ENCODE data around the gene CIPC. TPM values are rescaled to one million over a fixed set of nuclear protein-coding genes. Genes with fewer than 3 reads are reported as not detected.

CIPC gene
- 10.3 and 11.5 TPM in 2 replicates for total RNA-seq

- no peaks in the 10 kb centered on the region for H3K9me3 Mint-ChIP-seq
- peak; percentile 99 for DNase-seq (ENCODE audit: low spot score)
- peaks cover 2% of the 10 kb centered on the region for H3K36me3 Mint-ChIP-seq (ENCODE audit: low read depth)
- H3K27ac Mint-ChIP-seq, result peak within 1 kb of the TSS; percentile 97
- intact Hi-C loops (cut with micrococcal nuclease), result loop anchor here (1.0 to 5.0 kb wide), 14 partner anchors 27 to 610 kb away; partner anchors contain the start of genes ALKBH1, ANGEL1, IRF2BPL and POMT2
- H3K4me1 Mint-ChIP-seq (ENCODE audit: low read depth), result peaks cover 40% of the 10 kb centered on the region
- H3K4me3 Mint-ChIP-seq, result peak within 1 kb of the TSS; percentile 96
- peaks cover 4% of the 10 kb centered on the region for H3K27me3 Mint-ChIP-seq (ENCODE audit: insufficient read depth)
Observed at GRCh38 chr14:77097700-77098528, at the start of gene CIPC. Gene CIPC (plus strand): TSS chr14:77098258. CDS start chr14:77105709, 7,451 bp downstream.

- no peaks in the 10 kb centered on the region for H3K9me3 Mint-ChIP-seq
- peaks cover 2% of the 10 kb centered on the region for H3K27me3 Mint-ChIP-seq (ENCODE audit: insufficient read depth)
- H3K4me3 Mint-ChIP-seq, result no peak overlapping the region
- intact Hi-C loops (cut with micrococcal nuclease), result no loop called here
- peaks cover 26% of the 10 kb centered on the region for H3K4me1 Mint-ChIP-seq (ENCODE audit: low read depth)
- DNase-seq (ENCODE audit: low spot score), result no peak
- no peaks in the 10 kb centered on the region for H3K36me3 Mint-ChIP-seq (ENCODE audit: low read depth)
- no peak overlapping the region for H3K27ac Mint-ChIP-seq
Observed at GRCh38 chr14:77051116-77051515, 46.9 kb upstream of the CIPC start.

GRCh38 chr14:77052281-77053044 is 45.6 kb upstream of the CIPC start:
- Mint-ChIP-seq H3K9me3 (no peaks in the 10 kb centered on the region), H3K27ac (no peak overlapping the region), H3K4me3 (no peak overlapping the region), H3K4me1 (ENCODE audit: low read depth) (peaks cover 19% of the 10 kb centered on the region), H3K36me3 (ENCODE audit: low read depth) (no peaks in the 10 kb centered on the region), H3K27me3 (ENCODE audit: insufficient read depth) (peaks cover 2% of the 10 kb centered on the region)
- DNase-seq (ENCODE audit: low spot score), result no peak
- intact Hi-C loops (cut with micrococcal nuclease), result loop anchor here (1.0 kb wide), 6 partner anchors 12 to 180 kb away; no protein-coding TSS in a partner anchor

GRCh38 chr14:77053046-77053841 is 44.8 kb upstream of the CIPC start:
- Mint-ChIP-seq H3K4me1 (ENCODE audit: low read depth) (peaks cover 19% of the 10 kb centered on the region), H3K4me3 (no peak overlapping the region), H3K9me3 (no peaks in the 10 kb centered on the region), H3K27ac (peak overlapping the region; percentile 52), H3K27me3 (ENCODE audit: insufficient read depth) (peaks cover 2% of the 10 kb centered on the region), H3K36me3 (ENCODE audit: low read depth) (no peaks in the 10 kb centered on the region)
- peak; percentile 53 for DNase-seq (ENCODE audit: low spot score)
- intact Hi-C loops (cut with micrococcal nuclease), result loop anchor here (1.0 kb wide), 6 partner anchors 13 to 181 kb away; no protein-coding TSS in a partner anchor

- no peak overlapping the region for H3K4me3 Mint-ChIP-seq
- H3K27ac Mint-ChIP-seq, result no peak overlapping the region
- no peaks in the 10 kb centered on the region for H3K36me3 Mint-ChIP-seq (ENCODE audit: low read depth)
- intact Hi-C loops (cut with micrococcal nuclease), result no loop called here
- H3K9me3 Mint-ChIP-seq, result no peaks in the 10 kb centered on the region
- peaks cover 19% of the 10 kb centered on the region for H3K4me1 Mint-ChIP-seq (ENCODE audit: low read depth)
- no peak for DNase-seq (ENCODE audit: low spot score)
- no peaks in the 10 kb centered on the region for H3K27me3 Mint-ChIP-seq (ENCODE audit: insufficient read depth)
Observed at GRCh38 chr14:77055306-77055705, 42.8 kb upstream of the CIPC start.

GRCh38 chr14:77055981-77056380 is 42.1 kb upstream of the CIPC start:
- no peak for DNase-seq (ENCODE audit: low spot score)
- Mint-ChIP-seq H3K9me3 (no peaks in the 10 kb centered on the region), H3K4me3 (no peak overlapping the region), H3K36me3 (ENCODE audit: low read depth) (no peaks in the 10 kb centered on the region), H3K27ac (no peak overlapping the region), H3K4me1 (ENCODE audit: low read depth) (peaks cover 19% of the 10 kb centered on the region), H3K27me3 (ENCODE audit: insufficient read depth) (no peaks in the 10 kb centered on the region)
- intact Hi-C loops (cut with micrococcal nuclease), result no loop called here

- Mint-ChIP-seq H3K27ac (no peak overlapping the region), H3K27me3 (ENCODE audit: insufficient read depth) (peaks cover 2% of the 10 kb centered on the region), H3K36me3 (ENCODE audit: low read depth) (no peaks in the 10 kb centered on the region), H3K4me1 (ENCODE audit: low read depth) (peaks cover 10% of the 10 kb centered on the region), H3K9me3 (no peaks in the 10 kb centered on the region), H3K4me3 (no peak overlapping the region)
- no peak for DNase-seq (ENCODE audit: low spot score)
- intact Hi-C loops (cut with micrococcal nuclease), result no loop called here
Observed at GRCh38 chr14:77058117-77058516, 39.9 kb upstream of the CIPC start.

- H3K9me3 Mint-ChIP-seq, result no peaks in the 10 kb centered on the region
- no peak overlapping the region for H3K27ac Mint-ChIP-seq
Observed at GRCh38 chr14:77058785-77059184, 39.3 kb upstream of the CIPC start.

GRCh38 chr14:77059276-77059915 is 38.7 kb upstream of the CIPC start:
- DNase-seq (ENCODE audit: low spot score), result no peak
- intact Hi-C loops (cut with micrococcal nuclease), result no loop called here
- H3K36me3 Mint-ChIP-seq (ENCODE audit: low read depth), result no peaks in the 10 kb centered on the region
- H3K27me3 Mint-ChIP-seq (ENCODE audit: insufficient read depth), result peaks cover 3% of the 10 kb centered on the region
- H3K4me1 Mint-ChIP-seq (ENCODE audit: low read depth), result peaks cover 5% of the 10 kb centered on the region
- H3K4me3 Mint-ChIP-seq, result no peak overlapping the region
- no peaks in the 10 kb centered on the region for H3K9me3 Mint-ChIP-seq
- no peak overlapping the region for H3K27ac Mint-ChIP-seq

More at GRCh38 chr14:77058785-77059184, 39.3 kb upstream of the CIPC start:
- H3K4me3 Mint-ChIP-seq, result no peak overlapping the region
- DNase-seq (ENCODE audit: low spot score), result no peak
- H3K27me3 Mint-ChIP-seq (ENCODE audit: insufficient read depth), result peaks cover 3% of the 10 kb centered on the region
- no peaks in the 10 kb centered on the region for H3K36me3 Mint-ChIP-seq (ENCODE audit: low read depth)
- H3K4me1 Mint-ChIP-seq (ENCODE audit: low read depth), result peaks cover 5% of the 10 kb centered on the region
- intact Hi-C loops (cut with micrococcal nuclease), result no loop called here

GRCh38 chr14:77061630-77062257 is 36.3 kb upstream of the CIPC start:
- Mint-ChIP-seq H3K9me3 (no peaks in the 10 kb centered on the region), H3K4me1 (ENCODE audit: low read depth) (no peaks in the 10 kb centered on the region), H3K27me3 (ENCODE audit: insufficient read depth) (peaks cover 3% of the 10 kb centered on the region), H3K36me3 (ENCODE audit: low read depth) (no peaks in the 10 kb centered on the region), H3K4me3 (no peak overlapping the region), H3K27ac (no peak overlapping the region)
- DNase-seq (ENCODE audit: low spot score), result no peak
- intact Hi-C loops (cut with micrococcal nuclease), result no loop called here

GRCh38 chr14:77062261-77062660 is 35.8 kb upstream of the CIPC start:
- Mint-ChIP-seq H3K4me3 (no peak overlapping the region), H3K9me3 (no peaks in the 10 kb centered on the region), H3K4me1 (ENCODE audit: low read depth) (no peaks in the 10 kb centered on the region), H3K27ac (no peak overlapping the region), H3K27me3 (ENCODE audit: insufficient read depth) (peaks cover 3% of the 10 kb centered on the region), H3K36me3 (ENCODE audit: low read depth) (no peaks in the 10 kb centered on the region)
- intact Hi-C loops (cut with micrococcal nuclease), result no loop called here
- no peak for DNase-seq (ENCODE audit: low spot score)

Measured in activated T-helper 1 cell treated with anti-CD3 and anti-CD28 coated beads, Interleukin-12 subunit alpha, Interleukin-12 subunit beta, Interleukin-2, Interleukin-4 antibody, amounts not matched to agents 30 ng/mL and 10 ng/mL and 1 ng/mL, durations not matched to agents 14 hours and 24 hours and 36 hours (primary cell).